ENCODE measurements around the gene RALGAPA2. TPM values are rescaled to one million over a fixed set of nuclear protein-coding genes. Genes with fewer than 3 reads are reported as not detected.

Gene RALGAPA2
- total and polyA plus RNA-seq, 2 of the 13 experiments (the other 11 are each of a cell fraction or from before 2014, with no cell fraction given), result 13.8 to 17.7 TPM

- TF ChIP-seq ZNF691 (CRISPR knock-in tag; IDR thresholded peaks at IDR 0.05; ENCODE audit: borderline replicate concordance, low read depth) (peak; percentile 33; the same call in 1 of the 2 replicates), KLF6 (CRISPR knock-in tag; IDR thresholded peaks at IDR 0.05) (no peak), GFI1 (CRISPR knock-in tag; IDR thresholded peaks at IDR 0.05; ENCODE audit: borderline replicate concordance) (no peak), NFIB (CRISPR knock-in tag; IDR thresholded peaks at IDR 0.05; ENCODE audit: borderline replicate concordance) (no peak), IKZF5 (CRISPR knock-in tag; IDR thresholded peaks at IDR 0.05) (peak; percentile 64; the same call in 1 of the 2 replicates), CREB3 (CRISPR knock-in tag; IDR thresholded peaks at IDR 0.05) (no peak), ZSCAN5A (CRISPR knock-in tag; IDR thresholded peaks at IDR 0.05; ENCODE audit: borderline replicate concordance) (no peak), SIX4 (CRISPR knock-in tag; IDR thresholded peaks at IDR 0.05) (no peak), MAFF (IDR thresholded peaks at IDR 0.05; ENCODE audit: low read depth, low read length) (no peak; the same call in 1 of the 2 replicates), CCAR2 (optimal IDR thresholded peaks at IDR 0.05; ENCODE audit: low read depth, low read length) (no peak), ZNF782 (CRISPR knock-in tag; IDR thresholded peaks at IDR 0.05; ENCODE audit: borderline replicate concordance) (no peak), ZFP1 (CRISPR knock-in tag; IDR thresholded peaks at IDR 0.05) (no peak), ZNF83 (CRISPR knock-in tag; IDR thresholded peaks at IDR 0.05; ENCODE audit: borderline replicate concordance) (peak; percentile 50; the same call in 1 of the 2 replicates), KDM3A (CRISPR knock-in tag; IDR thresholded peaks at IDR 0.05; ENCODE audit: low read depth) (no peak), PREB (CRISPR knock-in tag; IDR thresholded peaks at IDR 0.05) (no peak), FIP1L1 (IDR thresholded peaks at IDR 0.05; ENCODE audit: borderline replicate concordance, insufficient read depth, low read depth, low read length) (no peak), ELF1 (CRISPR knock-in tag; IDR thresholded peaks at IDR 0.05) (no peak), BATF2 (CRISPR knock-in tag; IDR thresholded peaks at IDR 0.05) (no peak), ZNF547 (CRISPR knock-in tag; IDR thresholded peaks at IDR 0.05) (peak; percentile 71; the same call in 1 of the 2 replicates), PAF1 (CRISPR knock-in tag; IDR thresholded peaks at IDR 0.05) (no peak), ZFP90 (CRISPR knock-in tag; IDR thresholded peaks at IDR 0.05; ENCODE audit: borderline replicate concordance) (no peak)
Observed at GRCh38 chr20:20743511-20744169, 31.2 kb upstream of the RALGAPA2 start (continued).

All from HepG2 (cell line).